H1 (cell line): ENCODE data around the gene HSPA12A. TPM values are rescaled to one million over a fixed set of nuclear protein-coding genes. Genes with fewer than 3 reads are reported as not detected.

Source experiments
- CTCF ChIA-PET: fragments of 300-600 bp; sonication (Branson Sonifier 250); formaldehyde crosslinking; loops from one replicate; lab custom pipeline; 2021; ENCODE audit not compliant: partially characterized antibody; lab: Charles Lee
- POLR2A ChIA-PET: fragments of 300-600 bp; sonication (Branson Sonifier 250); formaldehyde crosslinking; loops from one replicate; lab custom pipeline; 2021; ENCODE audit warnings: inconsistent platforms; ENCODE audit not compliant: partially characterized antibody; lab: Charles Lee
- DNase-seq, 2 experiments: peaks; one replicate each; pipeline versions ENCODE4 v3.0.0 to v3.0.0-alpha.2; 2010 to 2022; ENCODE audit warnings: low spot score in 2 of 2, low read depth in 1 of 2, mixed read lengths in 1 of 2
- FAIRE-seq: peaks from 2 replicates; lab custom pipeline; 2011; peaks lifted over from hg19 to GRCh38; lab: Jason Lieb, UNC
- H2AFZ ChIP-seq: 2 replicates; pipeline ENCODE4 v1.8.1; 2012; ENCODE audit warnings: low read length, inconsistent platforms
- H2AK5ac ChIP-seq: 2 replicates; pipeline ENCODE4 v1.6.1; 2013; ENCODE audit warnings: low read depth, low read length
- H2BK120ac ChIP-seq: replicated peaks from 2 replicates; pipeline ENCODE3; 2013; ENCODE audit warnings: low read depth, low read length, inconsistent platforms
- H2BK12ac ChIP-seq: 2 replicates; pipeline ENCODE4 v1.6.1; 2013; ENCODE audit warnings: low read depth, low read length
- H2BK15ac ChIP-seq: 2 replicates; pipeline ENCODE4 v1.6.1; 2013; ENCODE audit warnings: low read length
- H2BK20ac ChIP-seq: 2 replicates; pipeline ENCODE4 v1.6.1; 2013; ENCODE audit warnings: low read length
- H2BK5ac ChIP-seq: 2 replicates; pipeline ENCODE4 v1.6.1; 2013; ENCODE audit warnings: low read depth, low read length
- H3K14ac ChIP-seq: 2 replicates; pipeline ENCODE4 v1.6.1; 2013; ENCODE audit warnings: inconsistent platforms; ENCODE audit not compliant: insufficient read length
- H3K18ac ChIP-seq: 2 replicates; pipeline ENCODE4 v1.6.1; 2013; ENCODE audit warnings: low read length; ENCODE audit errors: extremely low read depth
- H3K23ac ChIP-seq: 2 replicates; pipeline ENCODE4 v1.6.1; 2013; ENCODE audit warnings: inconsistent platforms; ENCODE audit not compliant: insufficient read length
- H3K23me2 ChIP-seq: 2 replicates; pipeline ENCODE4 v1.6.1; 2013; ENCODE audit warnings: low read depth, low read length
- H3K27ac ChIP-seq: 2 replicates; pipeline ENCODE4 v1.6.1; 2011; ENCODE audit warnings: low read depth, low read length, inconsistent platforms
- H3K27me3 ChIP-seq, 4 experiments: replicated peaks in 1 of 4; 1 replicate in 1 of 4; 2 replicates in 3 of 4; pipeline versions ENCODE4 v1.6.1 to v1.8.1; 2011 to 2013; ENCODE audit warnings: low read length in 3 of 4, mild to moderate bottlenecking in 3 of 4, inconsistent platforms in 2 of 4, mixed read lengths in 2 of 4, moderate library complexity in 1 of 4; ENCODE audit not compliant: control insufficient read depth in 3 of 4, insufficient read depth in 3 of 4; ENCODE audit errors: extremely low read depth in 1 of 4
- H3K36me3 ChIP-seq, 4 experiments: 2 replicates each; pipeline versions ENCODE4 v1.6.1 to v1.8.1; 2011 to 2013; ENCODE audit warnings: mild to moderate bottlenecking in 4 of 4, low read length in 3 of 4, moderate library complexity in 2 of 4, control low read depth in 1 of 4, inconsistent platforms in 1 of 4; ENCODE audit not compliant: insufficient read depth in 4 of 4, control insufficient read depth in 2 of 4
- H3K4ac ChIP-seq: replicated peaks from 2 replicates; pipeline ENCODE3; 2013; ENCODE audit warnings: low read length, low read depth, mixed read lengths, inconsistent platforms; ENCODE audit not compliant: insufficient read length
- H3K4me1 ChIP-seq, 4 experiments: replicated peaks in 1 of 4; 1 replicate in 1 of 4; 2 replicates in 3 of 4; pipeline versions ENCODE4 v1.6.1 to v1.8.1; 2011 to 2013; ENCODE audit warnings: low read length in 3 of 4, inconsistent platforms in 2 of 4, mixed read lengths in 1 of 4; ENCODE audit not compliant: insufficient read depth in 4 of 4, control insufficient read depth in 3 of 4
- H3K4me2 ChIP-seq, 2 experiments: 2 replicates each; pipeline versions ENCODE4 v1.6.1 to v1.8.1; 2011 to 2013; ENCODE audit warnings: low read depth in 2 of 2, low read length in 2 of 2, control low read depth in 1 of 2, inconsistent platforms in 1 of 2, mild to moderate bottlenecking in 1 of 2; ENCODE audit not compliant: insufficient read depth in 1 of 2
- H3K4me3 ChIP-seq, 4 experiments: fragments of 200-600, 300-600 bp in 1 of 4; sonication (generic), shearing (Covaris generic), sonication (Bioruptor Twin) in 1 of 4; 2 replicates each; pipeline versions ENCODE4 v1.5.1 to v1.8.1; 2011 to 2016; ENCODE audit warnings: low read length in 4 of 4, low read depth in 3 of 4, control low read depth in 2 of 4, inconsistent platforms in 2 of 4, mild to moderate bottlenecking in 2 of 4, mixed read lengths in 1 of 4, moderate library complexity in 1 of 4; ENCODE audit not compliant: insufficient read depth in 2 of 4; ENCODE audit errors: extremely low read depth in 1 of 4
- H3K56ac ChIP-seq: replicated peaks from 2 replicates; pipeline ENCODE3; 2013; ENCODE audit warnings: low read depth, mild to moderate bottlenecking, mixed read lengths, low read length, inconsistent platforms; ENCODE audit not compliant: insufficient read length
- H3K79me1 ChIP-seq: 2 replicates; pipeline ENCODE4 v1.6.1; 2013; ENCODE audit warnings: low read depth, low read length, control low read depth
- H3K79me2 ChIP-seq, 2 experiments: 2 replicates each; pipeline versions ENCODE4 v1.6.1 to v1.8.1; 2012 to 2013; ENCODE audit warnings: low read length in 2 of 2, mild to moderate bottlenecking in 2 of 2, inconsistent platforms in 1 of 2; ENCODE audit not compliant: insufficient read depth in 2 of 2, control insufficient read depth in 1 of 2
- H3K9ac ChIP-seq, 4 experiments: replicated peaks in 1 of 4; 1 replicate in 1 of 4; 2 replicates in 3 of 4; pipeline versions ENCODE4 v1.6.1 to v1.8.1; 2011 to 2013; ENCODE audit warnings: low read depth in 3 of 4, low read length in 3 of 4, control low read depth in 2 of 4, mild to moderate bottlenecking in 2 of 4, moderate library complexity in 2 of 4, inconsistent platforms in 1 of 4; ENCODE audit errors: extremely low read depth in 1 of 4
- H3K9me3 ChIP-seq, 2 experiments: 2 replicates each; pipeline versions ENCODE4 v1.6.1 to v1.8.1; 2012 to 2013; ENCODE audit warnings: mild to moderate bottlenecking in 2 of 2, moderate library complexity in 2 of 2, control low read depth in 1 of 2, inconsistent platforms in 1 of 2, low read depth in 1 of 2, low read length in 1 of 2, mixed read lengths in 1 of 2; ENCODE audit not compliant: insufficient read depth in 2 of 2
- H4K20me1 ChIP-seq, 2 experiments: replicated peaks in 1 of 2; 2 replicates each; pipeline versions ENCODE3 to v1.8.1; 2011 to 2013; ENCODE audit warnings: inconsistent platforms in 2 of 2, low read length in 2 of 2, mild to moderate bottlenecking in 1 of 2; ENCODE audit not compliant: insufficient read depth in 2 of 2, control insufficient read depth in 1 of 2
- H4K5ac ChIP-seq: 2 replicates; pipeline ENCODE4 v1.6.1; 2013; ENCODE audit warnings: low read length, low read depth, mixed read lengths, inconsistent platforms; ENCODE audit not compliant: insufficient read length
- H4K8ac ChIP-seq: 2 replicates; pipeline ENCODE4 v1.8.0; 2013; ENCODE audit warnings: mild to moderate bottlenecking, moderate library complexity, low read length, inconsistent platforms; ENCODE audit not compliant: insufficient read depth; ENCODE audit errors: extremely low read depth
- H4K91ac ChIP-seq: replicated peaks from 2 replicates; pipeline ENCODE3; 2013; ENCODE audit warnings: low read length, mixed read lengths, inconsistent platforms; ENCODE audit not compliant: insufficient read length
- JUND ChIP-seq: IDR thresholded peaks from 2 replicates; pipeline ENCODE4 v1.6.1; 2011; ENCODE audit warnings: mild to moderate bottlenecking, improper control_type of control experiment, low read length
- MAFK ChIP-seq: IDR thresholded peaks from 2 replicates; pipeline ENCODE4 v1.6.1; 2012; ENCODE audit warnings: low read depth, mild to moderate bottlenecking, improper control_type of control experiment, low read length
- NRF1 ChIP-seq: IDR thresholded peaks from 2 replicates; pipeline ENCODE4 v1.6.1; 2011; ENCODE audit warnings: mild to moderate bottlenecking, low read depth, low read length, improper control_type of control experiment
- POLR2AphosphoS5 ChIP-seq: IDR thresholded peaks from 2 replicates; pipeline ENCODE4 v1.6.1; 2011; ENCODE audit warnings: low read depth, low read length
- YY1 ChIP-seq: IDR thresholded peaks from 2 replicates; pipeline ENCODE4 v1.6.1; 2011; ENCODE audit warnings: low read depth, mild to moderate bottlenecking, low read length
- WGBS, 2 experiments: shearing (Covaris generic) in 1 of 2; methylation state at CpG; one replicate each; pipeline versions ENCODE4 v1.1.6 to v1.1.7; 2013 to 2015; ENCODE audit warnings: low lambda C conversion rate in 2 of 2, mixed read lengths in 2 of 2, inconsistent platforms in 1 of 2, low coverage in 1 of 2, missing lambda C conversion rate in 1 of 2; ENCODE audit not compliant: insufficient replicate concordance in 2 of 2, insufficient coverage in 1 of 2, insufficient read length in 1 of 2; ENCODE audit errors: extremely low coverage in 1 of 2, missing lambda C conversion rate in 1 of 2; 5-methylcytosine and 5-hydroxymethylcytosine counted together
- polyA plus RNA-seq, 7 experiments: library from polyadenylated mRNA; depleted of rRNA in 3 of 7; stranded (reverse) in 5 of 7; unstranded in 2 of 7; fragments of >200 nt in 5 of 7; fragments of 200-250 nt in 2 of 7; gene quantifications; 1 replicate in 5 of 7; 2 replicates in 1 of 7; 4 replicates in 1 of 7; pipeline versions ENCODE4 v1.2.1 to v1.2.3, GENCODE V29; 2011 to 2013; ENCODE audit warnings: missing spikeins in 2 of 7, mixed read lengths in 2 of 7
- total RNA-seq: library from RNA; stranded (reverse); fragmentation: NEBNext Ultra II Directional; extraction: Animal tissue kit (Norgen Biotek cat#: 25700); gene quantifications from 2 replicates; pipeline ENCODE4 v1.2.1, GENCODE V29; 2021

HSPA12A gene
- total and polyA plus RNA-seq, 2 of the 8 experiments (the other 6 are each of a cell fraction or from before 2014, with no cell fraction given) = 3.1 to 6.9 TPM

DNA sequence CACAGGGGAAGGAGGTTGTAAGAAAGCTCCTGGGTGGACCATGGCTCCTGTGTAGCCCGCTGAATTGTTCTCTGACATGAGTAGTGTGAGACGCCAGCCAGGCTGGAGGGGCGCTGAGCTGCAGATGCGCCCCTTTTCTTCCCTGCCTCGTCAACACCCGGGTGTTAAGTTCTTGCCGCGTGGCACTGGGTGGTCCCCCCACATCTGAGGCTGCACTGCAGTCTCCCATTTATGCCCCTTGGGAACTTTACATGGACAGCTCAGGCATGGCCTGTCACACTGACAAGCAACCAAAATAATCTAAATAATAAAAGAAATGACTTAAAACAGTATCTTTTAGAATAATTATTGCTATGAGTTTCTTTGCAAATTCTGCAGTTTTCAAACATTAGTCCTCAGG lies 34.6 kb upstream of the HSPA12A start:
- Histone ChIP-seq H3K36me3 (no peaks in the 10 kb centered on the region), H3K4me2 (no peak overlapping the region), H3K9ac (no peak overlapping the region), H3K4ac (no peak overlapping the region), H3K4me3 (no peak overlapping the region), H3K27ac (no peak overlapping the region), H2AFZ (no peak overlapping the region), H2BK15ac (no peak overlapping the region), H4K91ac (no peak overlapping the region), H2BK5ac (no peak overlapping the region), H3K9me3 (no peaks in the 10 kb centered on the region), H3K27me3 (no peaks in the 10 kb centered on the region), H3K23me2 (no peaks in the 10 kb centered on the region), H2BK20ac (no peak overlapping the region; the same call in 1 of the 2 replicates), H3K79me2 (no peaks in the 10 kb centered on the region), H3K18ac (no peak overlapping the region), H3K56ac (no peak overlapping the region), H2BK12ac (no peak overlapping the region), H2AK5ac (no peak overlapping the region), H4K8ac (no peak overlapping the region), H4K5ac (no peak overlapping the region), H2BK120ac (no peak overlapping the region), H3K79me1 (no peaks in the 10 kb centered on the region), H3K4me1 (no peaks in the 10 kb centered on the region; a peak in 1 of 7 replicates), H3K23ac (no peak overlapping the region), H3K14ac (no peak overlapping the region), H4K20me1 (no peaks in the 10 kb centered on the region)
- WGBS, 2 experiments = 91% methylated on average over 8 of the region's 8 CpGs; no CpG with 5 or more reads in 1 of the 2 experiments
- CTCF ChIA-PET = interaction anchor here (1.6 to 5.3 kb wide), 8 partner anchors 11 to 399 kb away, joined by 4 to 68 read pairs (median 14); no protein-coding TSS in a partner anchor
- no peak for FAIRE-seq
- DNase-seq = no peak
- no peak for TF ChIP-seq MAFK
- TF ChIP-seq YY1 = no peak
- TF ChIP-seq JUND = no peak
- TF ChIP-seq POLR2AphosphoS5 = no peak
- TF ChIP-seq NRF1 = no peak
- POLR2A ChIA-PET = no interaction called here
